Activated CD4-positive, alpha-beta T cell treated with anti-CD3 and anti-CD28 coated beads, Interleukin-2, amount 50 U/mL, for 48 hours (primary cell): ENCODE results near the gene SENP3.
"Not testable (repeated sequence)": the region's sequence is repeated elsewhere in the genome, so short reads cannot be mapped to it uniquely, and the experiment has no call there.

Experiments used
- DNase-seq, 2 experiments: peaks; one replicate each; pipeline ENCODE4 v3.0.0-alpha.2; 2020

SENP3 gene

GRCh38 chr17:7597561-7597960 is 35.8 kb downstream of the SENP3 start:
- not testable (repeated sequence) for DNase-seq

GRCh38 chr17:7606280-7606679 is 44.6 kb downstream of the SENP3 start:
- DNase-seq, result no peak

DNA sequence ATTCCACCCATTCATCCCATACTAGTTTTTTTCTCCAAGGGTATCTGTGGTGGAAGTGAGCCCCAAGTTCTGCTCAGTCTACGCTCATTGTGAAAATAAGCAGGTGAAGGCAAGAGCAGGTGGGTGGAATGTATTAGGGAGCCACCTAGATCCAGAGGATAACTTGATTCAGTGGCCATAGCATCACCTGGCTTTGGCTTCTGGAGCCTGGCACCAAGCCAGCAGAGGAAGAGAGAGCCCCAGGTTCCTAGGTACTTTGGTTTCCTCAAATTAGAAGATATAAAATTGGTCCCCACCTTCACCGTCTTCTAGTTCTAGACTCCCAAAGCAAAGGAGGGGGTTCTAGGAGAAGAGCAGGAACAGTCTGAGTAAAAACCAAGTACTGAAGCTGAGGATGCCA is 48.9 kb downstream of the SENP3 start:
- no peak for DNase-seq

- DNase-seq, result no peak
Observed at GRCh38 chr17:7611635-7612293, 50.0 kb downstream of the SENP3 start.

GRCh38 chr17:7612294-7612640 is 50.5 kb downstream of the SENP3 start:
- no peak for DNase-seq

DNA sequence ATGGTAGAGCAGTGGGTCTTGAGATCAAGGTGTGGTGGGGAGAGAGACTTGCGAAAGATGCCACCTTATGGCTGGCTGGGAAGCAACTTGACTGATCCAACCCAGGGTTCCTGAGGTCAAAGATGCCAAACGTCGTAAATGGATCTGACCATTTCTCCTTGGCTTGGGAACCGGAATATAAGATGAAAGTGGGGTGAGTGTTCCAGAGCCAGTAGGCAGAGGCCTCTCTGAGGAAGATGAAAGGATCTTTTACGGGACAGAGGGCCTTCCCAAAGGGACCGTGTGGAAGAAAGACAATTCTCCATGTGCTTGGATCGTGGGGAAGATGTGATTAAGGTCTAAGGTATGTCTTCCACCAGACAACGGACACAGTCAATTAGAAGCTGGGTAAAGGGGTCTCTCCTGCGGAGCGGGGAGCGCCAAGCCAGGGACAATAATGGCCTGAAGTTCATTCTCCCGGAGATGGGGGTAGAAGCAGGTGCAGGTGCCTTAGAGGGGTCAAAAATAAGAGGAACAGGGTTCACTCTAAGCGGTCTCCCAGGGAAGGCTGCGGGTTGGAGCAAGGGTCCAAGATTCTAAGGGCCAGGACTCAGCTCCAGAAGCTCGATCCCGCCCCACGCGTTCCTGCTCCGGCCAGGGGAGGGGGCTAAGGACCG is 52.2 kb downstream of the SENP3 start:
- DNase-seq, result no peak

DNA sequence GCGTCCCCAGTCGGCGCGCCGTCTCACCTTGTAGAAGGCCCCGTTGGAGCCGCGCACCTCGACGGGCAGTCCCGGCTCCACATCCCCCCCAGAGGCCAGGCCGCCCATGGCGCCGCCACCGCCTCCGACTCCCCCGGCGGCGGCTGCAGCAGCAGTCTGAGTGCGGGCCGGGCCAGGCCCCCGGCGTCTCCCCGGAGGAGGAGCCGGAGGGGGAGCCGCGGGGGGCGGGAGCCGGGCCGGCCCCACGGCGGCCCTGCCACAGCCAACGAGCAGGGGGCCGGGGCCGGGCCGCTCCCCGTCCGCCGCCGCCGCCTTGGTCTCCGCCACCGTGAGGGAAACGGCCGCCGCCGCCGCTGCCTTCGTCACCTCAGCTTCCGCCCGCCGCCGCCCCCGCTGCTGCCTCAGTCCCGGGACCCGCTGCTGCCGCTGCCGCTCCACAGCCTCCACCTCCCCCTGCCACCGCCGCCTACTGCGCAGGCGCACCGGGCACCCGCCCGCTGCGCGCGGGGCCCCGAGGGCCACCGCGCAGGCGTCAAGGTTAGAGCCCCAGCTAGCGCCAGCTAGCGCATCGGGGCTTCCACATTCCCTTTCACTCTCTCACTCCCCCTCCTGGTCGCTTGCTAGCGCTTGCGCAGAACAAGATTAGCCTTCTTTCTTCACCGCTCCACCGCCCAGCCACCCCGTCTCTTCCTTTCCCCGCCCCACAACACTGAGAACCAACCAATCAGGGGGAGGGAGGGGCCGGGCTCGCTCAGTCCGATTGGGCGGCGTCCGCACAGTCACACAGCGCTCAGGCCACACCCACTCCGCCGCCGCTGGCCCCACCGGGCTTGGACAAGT is 52.9 kb downstream of the SENP3 start, which contains the start of gene FXR2:
Gene FXR2 (minus strand): TSS at position 473 of the 840 bp plus-strand sequence. CDS start 365 bp downstream, at position 108.
- peak; percentile 100 for DNase-seq

DNA sequence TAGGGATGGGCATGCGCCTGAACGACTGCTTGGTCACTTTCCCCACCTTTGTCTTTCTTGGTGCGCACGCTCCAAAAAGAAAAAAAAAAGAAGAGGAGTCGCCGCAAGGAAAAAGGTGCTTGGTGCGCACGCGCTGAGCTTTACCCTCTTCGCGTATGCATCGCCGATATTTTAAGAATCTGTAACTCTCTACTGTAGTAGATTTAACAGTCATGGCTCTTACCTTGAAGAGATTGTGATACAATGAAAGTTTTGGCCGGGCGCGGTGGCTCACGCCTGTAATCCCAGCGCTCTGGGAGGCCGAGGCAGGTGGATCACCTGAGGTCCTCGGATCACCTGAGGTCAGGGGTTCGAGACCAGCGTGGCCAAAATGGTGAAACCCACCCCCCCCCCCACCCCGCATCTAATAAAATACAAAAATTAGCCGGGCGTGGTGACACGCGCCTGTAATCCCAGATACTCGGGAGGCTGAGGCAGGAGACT is 53.6 kb downstream of the SENP3 start:
- DNase-seq, result no peak

DNA sequence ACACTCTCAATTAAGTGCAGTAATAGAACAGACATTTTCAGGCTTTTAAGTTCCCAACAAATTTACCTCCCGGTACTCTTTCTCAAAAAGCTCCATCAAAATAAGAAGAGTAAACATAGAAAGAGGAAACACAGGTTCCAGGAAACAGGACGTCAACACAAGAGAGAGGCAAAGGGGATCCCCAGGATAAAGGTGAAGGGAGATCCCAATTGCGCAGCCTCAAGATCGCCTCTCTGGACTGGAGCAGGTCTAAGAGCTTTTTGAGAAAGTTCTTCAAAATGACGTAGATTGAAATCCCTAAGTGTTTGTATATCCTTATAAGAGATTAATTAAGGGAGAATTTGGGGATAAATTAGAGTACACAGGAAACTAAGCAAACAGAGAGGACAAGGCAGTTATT is 56.9 kb downstream of the SENP3 start:
- no peak for DNase-seq

- DNase-seq, result no peak
Observed at GRCh38 chr17:7620835-7621234, 59.1 kb downstream of the SENP3 start.
